ENCODE data around the gene HLA-DQA1. TPM values are rescaled to one million over a fixed set of nuclear protein-coding genes. Genes with fewer than 3 reads are reported as not detected.

The HLA-DQA1 gene
- total and polyA plus RNA-seq, 2 experiments from 2014 or later = 0.42 TPM; not detected in 1

DNA sequence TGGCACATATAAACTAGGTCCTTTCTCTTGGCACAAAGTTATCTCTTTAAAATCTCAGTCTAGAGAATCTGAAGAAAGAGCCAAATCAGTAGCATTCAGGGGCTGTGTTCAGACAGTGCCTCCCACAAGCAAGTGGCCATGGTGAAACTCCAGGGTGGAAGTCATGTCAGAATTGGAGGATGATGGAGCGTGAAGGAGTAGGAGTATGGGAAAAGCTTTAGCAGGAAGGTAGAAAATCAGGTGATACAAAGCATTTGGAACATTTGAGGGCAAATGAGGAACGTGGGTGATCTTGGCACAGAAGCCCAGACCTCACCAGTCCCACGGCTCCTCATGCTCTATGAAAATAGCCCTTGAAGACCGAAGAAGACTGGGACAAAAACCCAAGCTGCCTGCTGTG, 32.0 kb downstream of the HLA-DQA1 start (continued):
- no peak for TF ChIP-seq EZH2 (IDR thresholded peaks at IDR 0.05; ENCODE audit: low read depth, unreplicated experiment)
- TF ChIP-seq ZNF114 (CRISPR knock-in tag; IDR thresholded peaks at IDR 0.05) = no peak
- TF ChIP-seq EZH2phosphoT487 (IDR thresholded peaks at IDR 0.05; ENCODE audit: unreplicated experiment) = no peak
- TF ChIP-seq, protein P1, sequence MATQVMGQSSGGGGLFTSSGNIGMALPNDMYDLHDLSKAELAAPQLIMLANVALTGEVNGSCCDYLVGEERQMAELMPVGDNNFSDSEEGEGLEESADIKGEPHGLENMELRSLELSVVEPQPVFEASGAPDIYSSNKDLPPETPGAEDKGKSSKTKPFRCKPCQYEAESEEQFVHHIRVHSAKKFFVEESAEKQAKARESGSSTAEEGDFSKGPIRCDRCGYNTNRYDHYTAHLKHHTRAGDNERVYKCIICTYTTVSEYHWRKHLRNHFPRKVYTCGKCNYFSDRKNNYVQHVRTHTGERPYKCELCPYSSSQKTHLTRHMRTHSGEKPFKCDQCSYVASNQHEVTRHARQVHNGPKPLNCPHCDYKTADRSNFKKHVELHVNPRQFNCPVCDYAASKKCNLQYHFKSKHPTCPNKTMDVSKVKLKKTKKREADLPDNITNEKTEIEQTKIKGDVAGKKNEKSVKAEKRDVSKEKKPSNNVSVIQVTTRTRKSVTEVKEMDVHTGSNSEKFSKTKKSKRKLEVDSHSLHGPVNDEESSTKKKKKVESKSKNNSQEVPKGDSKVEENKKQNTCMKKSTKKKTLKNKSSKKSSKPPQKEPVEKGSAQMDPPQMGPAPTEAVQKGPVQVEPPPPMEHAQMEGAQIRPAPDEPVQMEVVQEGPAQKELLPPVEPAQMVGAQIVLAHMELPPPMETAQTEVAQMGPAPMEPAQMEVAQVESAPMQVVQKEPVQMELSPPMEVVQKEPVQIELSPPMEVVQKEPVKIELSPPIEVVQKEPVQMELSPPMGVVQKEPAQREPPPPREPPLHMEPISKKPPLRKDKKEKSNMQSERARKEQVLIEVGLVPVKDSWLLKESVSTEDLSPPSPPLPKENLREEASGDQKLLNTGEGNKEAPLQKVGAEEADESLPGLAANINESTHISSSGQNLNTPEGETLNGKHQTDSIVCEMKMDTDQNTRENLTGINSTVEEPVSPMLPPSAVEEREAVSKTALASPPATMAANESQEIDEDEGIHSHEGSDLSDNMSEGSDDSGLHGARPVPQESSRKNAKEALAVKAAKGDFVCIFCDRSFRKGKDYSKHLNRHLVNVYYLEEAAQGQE (IDR thresholded peaks at IDR 0.05; ENCODE audit: unreplicated experiment) = no peak

GRCh38 chr6:32669893-32670292, 32.7 kb downstream of the HLA-DQA1 start:
- DNase-seq (ENCODE audit: low spot score) = no peak
- no peak overlapping the region for H3K4me2 ChIP-seq
- no peak for ATAC-seq
- TF ChIP-seq, protein P2, sequence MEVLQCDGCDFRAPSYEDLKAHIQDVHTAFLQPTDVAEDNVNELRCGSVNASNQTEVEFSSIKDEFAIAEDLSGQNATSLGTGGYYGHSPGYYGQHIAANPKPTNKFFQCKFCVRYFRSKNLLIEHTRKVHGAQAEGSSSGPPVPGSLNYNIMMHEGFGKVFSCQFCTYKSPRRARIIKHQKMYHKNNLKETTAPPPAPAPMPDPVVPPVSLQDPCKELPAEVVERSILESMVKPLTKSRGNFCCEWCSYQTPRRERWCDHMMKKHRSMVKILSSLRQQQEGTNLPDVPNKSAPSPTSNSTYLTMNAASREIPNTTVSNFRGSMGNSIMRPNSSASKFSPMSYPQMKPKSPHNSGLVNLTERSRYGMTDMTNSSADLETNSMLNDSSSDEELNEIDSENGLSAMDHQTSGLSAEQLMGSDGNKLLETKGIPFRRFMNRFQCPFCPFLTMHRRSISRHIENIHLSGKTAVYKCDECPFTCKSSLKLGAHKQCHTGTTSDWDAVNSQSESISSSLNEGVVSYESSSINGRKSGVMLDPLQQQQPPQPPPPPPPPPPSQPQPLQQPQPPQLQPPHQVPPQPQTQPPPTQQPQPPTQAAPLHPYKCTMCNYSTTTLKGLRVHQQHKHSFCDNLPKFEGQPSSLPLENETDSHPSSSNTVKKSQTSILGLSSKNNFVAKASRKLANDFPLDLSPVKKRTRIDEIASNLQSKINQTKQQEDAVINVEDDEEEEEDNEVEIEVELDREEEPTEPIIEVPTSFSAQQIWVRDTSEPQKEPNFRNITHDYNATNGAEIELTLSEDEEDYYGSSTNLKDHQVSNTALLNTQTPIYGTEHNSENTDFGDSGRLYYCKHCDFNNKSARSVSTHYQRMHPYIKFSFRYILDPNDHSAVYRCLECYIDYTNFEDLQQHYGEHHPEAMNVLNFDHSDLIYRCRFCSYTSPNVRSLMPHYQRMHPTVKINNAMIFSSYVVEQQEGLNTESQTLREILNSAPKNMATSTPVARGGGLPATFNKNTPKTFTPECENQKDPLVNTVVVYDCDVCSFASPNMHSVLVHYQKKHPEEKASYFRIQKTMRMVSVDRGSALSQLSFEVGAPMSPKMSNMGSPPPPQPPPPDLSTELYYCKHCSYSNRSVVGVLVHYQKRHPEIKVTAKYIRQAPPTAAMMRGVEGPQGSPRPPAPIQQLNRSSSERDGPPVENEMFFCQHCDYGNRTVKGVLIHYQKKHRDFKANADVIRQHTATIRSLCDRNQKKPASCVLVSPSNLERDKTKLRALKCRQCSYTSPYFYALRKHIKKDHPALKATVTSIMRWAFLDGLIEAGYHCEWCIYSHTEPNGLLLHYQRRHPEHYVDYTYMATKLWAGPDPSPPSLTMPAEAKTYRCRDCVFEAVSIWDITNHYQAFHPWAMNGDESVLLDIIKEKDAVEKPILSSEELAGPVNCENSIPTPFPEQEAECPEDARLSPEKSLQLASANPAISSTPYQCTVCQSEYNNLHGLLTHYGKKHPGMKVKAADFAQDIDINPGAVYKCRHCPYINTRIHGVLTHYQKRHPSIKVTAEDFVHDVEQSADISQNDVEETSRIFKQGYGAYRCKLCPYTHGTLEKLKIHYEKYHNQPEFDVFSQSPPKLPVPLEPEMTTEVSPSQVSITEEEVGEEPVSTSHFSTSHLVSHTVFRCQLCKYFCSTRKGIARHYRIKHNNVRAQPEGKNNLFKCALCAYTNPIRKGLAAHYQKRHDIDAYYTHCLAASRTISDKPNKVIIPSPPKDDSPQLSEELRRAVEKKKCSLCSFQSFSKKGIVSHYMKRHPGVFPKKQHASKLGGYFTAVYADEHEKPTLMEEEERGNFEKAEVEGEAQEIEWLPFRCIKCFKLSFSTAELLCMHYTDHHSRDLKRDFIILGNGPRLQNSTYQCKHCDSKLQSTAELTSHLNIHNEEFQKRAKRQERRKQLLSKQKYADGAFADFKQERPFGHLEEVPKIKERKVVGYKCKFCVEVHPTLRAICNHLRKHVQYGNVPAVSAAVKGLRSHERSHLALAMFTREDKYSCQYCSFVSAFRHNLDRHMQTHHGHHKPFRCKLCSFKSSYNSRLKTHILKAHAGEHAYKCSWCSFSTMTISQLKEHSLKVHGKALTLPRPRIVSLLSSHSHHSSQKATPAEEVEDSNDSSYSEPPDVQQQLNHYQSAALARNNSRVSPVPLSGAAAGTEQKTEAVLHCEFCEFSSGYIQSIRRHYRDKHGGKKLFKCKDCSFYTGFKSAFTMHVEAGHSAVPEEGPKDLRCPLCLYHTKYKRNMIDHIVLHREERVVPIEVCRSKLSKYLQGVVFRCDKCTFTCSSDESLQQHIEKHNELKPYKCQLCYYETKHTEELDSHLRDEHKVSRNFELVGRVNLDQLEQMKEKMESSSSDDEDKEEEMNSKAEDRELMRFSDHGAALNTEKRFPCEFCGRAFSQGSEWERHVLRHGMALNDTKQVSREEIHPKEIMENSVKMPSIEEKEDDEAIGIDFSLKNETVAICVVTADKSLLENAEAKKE (CRISPR knock-in tag; IDR thresholded peaks at IDR 0.05) = no peak
- TF ChIP-seq ZNF114 (CRISPR knock-in tag; IDR thresholded peaks at IDR 0.05) (no peak), ETS1 (IDR thresholded peaks at IDR 0.05) (no peak), EZH2phosphoT487 (IDR thresholded peaks at IDR 0.05; ENCODE audit: unreplicated experiment) (no peak), NANOG (IDR thresholded peaks at IDR 0.05; ENCODE audit: borderline replicate concordance) (no peak), POLR2AphosphoS5 (IDR thresholded peaks at IDR 0.05; ENCODE audit: low read depth) (no peak), STAT1 (IDR thresholded peaks at IDR 0.05; ENCODE audit: unreplicated experiment) (no peak), EZH2 (IDR thresholded peaks at IDR 0.05; ENCODE audit: low read depth, unreplicated experiment) (no peak), ZNF331 (CRISPR knock-in tag; IDR thresholded peaks at IDR 0.05; ENCODE audit: low read depth) (no peak), CREB1 (CRISPR knock-in tag; IDR thresholded peaks at IDR 0.05; ENCODE audit: low read depth) (no peak), JUNB (IDR thresholded peaks at IDR 0.05; ENCODE audit: unreplicated experiment) (no peak)
- TF ChIP-seq, protein P3, sequence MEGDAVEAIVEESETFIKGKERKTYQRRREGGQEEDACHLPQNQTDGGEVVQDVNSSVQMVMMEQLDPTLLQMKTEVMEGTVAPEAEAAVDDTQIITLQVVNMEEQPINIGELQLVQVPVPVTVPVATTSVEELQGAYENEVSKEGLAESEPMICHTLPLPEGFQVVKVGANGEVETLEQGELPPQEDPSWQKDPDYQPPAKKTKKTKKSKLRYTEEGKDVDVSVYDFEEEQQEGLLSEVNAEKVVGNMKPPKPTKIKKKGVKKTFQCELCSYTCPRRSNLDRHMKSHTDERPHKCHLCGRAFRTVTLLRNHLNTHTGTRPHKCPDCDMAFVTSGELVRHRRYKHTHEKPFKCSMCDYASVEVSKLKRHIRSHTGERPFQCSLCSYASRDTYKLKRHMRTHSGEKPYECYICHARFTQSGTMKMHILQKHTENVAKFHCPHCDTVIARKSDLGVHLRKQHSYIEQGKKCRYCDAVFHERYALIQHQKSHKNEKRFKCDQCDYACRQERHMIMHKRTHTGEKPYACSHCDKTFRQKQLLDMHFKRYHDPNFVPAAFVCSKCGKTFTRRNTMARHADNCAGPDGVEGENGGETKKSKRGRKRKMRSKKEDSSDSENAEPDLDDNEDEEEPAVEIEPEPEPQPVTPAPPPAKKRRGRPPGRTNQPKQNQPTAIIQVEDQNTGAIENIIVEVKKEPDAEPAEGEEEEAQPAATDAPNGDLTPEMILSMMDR (conservative IDR thresholded peaks at IDR 0.05; ENCODE audit: low read depth in 2 of 2) = no peak

More at GRCh38 chr6:32669893-32670292, 32.7 kb downstream of the HLA-DQA1 start:
- Mint-ChIP-seq H3K36me3 (ENCODE audit: low read depth) (peaks cover 6% of the 10 kb centered on the region; the same call in 2 of the 3 replicates), H3K4me1 (peaks cover 21% of the 10 kb centered on the region), H3K4me3 (no peak overlapping the region), H3K27me3 (ENCODE audit: insufficient read depth, low read depth, poor library complexity) (peaks cover 16% of the 10 kb centered on the region), H3K27ac (no peak overlapping the region), H3K9me3 (peaks cover 24% of the 10 kb centered on the region)
- Histone ChIP-seq H2AFZ (no peak overlapping the region), H3F3A (replicated peaks; ENCODE audit: low read depth) (no peaks in the 10 kb centered on the region), H3K36me3 (ENCODE audit: insufficient read depth) (no peaks in the 10 kb centered on the region), H3K79me2 (replicated peaks; ENCODE audit: insufficient read depth) (no peaks in the 10 kb centered on the region), H3K27me3 (ENCODE audit: insufficient read depth) (peaks cover 14% of the 10 kb centered on the region), H3K9me2 (ENCODE audit: insufficient read depth) (no peaks in the 10 kb centered on the region), H3K4me1 (ENCODE audit: insufficient read depth) (no peaks in the 10 kb centered on the region), H3K27ac (ENCODE audit: low read depth) (no peak overlapping the region), H4K20me1 (replicated peaks; ENCODE audit: insufficient read depth) (no peaks in the 10 kb centered on the region), H3K4me3 (no peak overlapping the region)

Data from GM23338 (cell line).